Measurements from ENCODE around the gene CRACDL.

Gene CRACDL

GRCh38 chr2:98750593-98751282 is 185.3 kb downstream of the CRACDL start:
- no peak for DNase-seq (ENCODE audit: low read depth)

- DNase-seq (ENCODE audit: low read depth), result no peak
These were observed 187.0 kb downstream of the CRACDL start for GRCh38 chr2:98749066-98749450.

DNA sequence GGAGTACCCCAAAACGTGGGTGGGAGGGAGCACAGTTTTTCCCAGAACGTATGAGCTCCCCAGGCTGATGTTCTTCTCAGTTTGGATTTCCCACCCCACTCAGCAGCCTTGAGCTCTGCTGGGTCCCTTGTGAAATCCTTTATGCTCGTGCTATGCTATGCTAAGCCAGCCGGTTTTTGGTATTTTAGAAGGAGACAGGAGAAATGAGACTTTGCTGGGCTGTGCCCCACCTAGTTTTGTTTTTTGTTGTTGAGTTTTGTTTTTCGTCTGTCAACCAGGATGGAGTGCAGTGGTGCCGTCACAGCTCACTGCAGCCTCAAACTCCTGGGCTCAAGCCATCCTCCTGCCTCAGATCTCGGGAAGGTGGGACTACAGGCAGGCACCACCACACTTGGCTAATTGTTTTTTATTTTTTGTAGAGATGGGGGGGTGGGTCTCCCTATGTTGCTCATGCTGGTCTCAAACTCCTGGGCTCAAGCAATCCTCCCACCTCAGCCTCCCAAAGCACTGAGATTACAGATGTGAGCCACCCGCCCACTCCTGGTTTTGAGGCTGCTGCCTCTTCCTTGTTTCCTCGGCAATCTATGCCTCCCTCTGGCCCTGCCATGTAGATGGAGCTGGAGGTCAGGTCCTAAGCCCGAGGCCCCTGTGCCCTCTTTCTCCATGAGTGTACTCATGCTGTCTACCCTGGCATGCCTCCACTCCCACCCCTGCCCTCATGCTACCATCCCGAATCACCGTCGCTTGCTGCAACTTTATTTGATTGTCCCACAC is 187.5 kb downstream of the CRACDL start:
- DNase-seq (ENCODE audit: low read depth), result no peak

- DNase-seq (ENCODE audit: low read depth), result no peak
These were observed 188.1 kb downstream of the CRACDL start for GRCh38 chr2:98747888-98748287.

GRCh38 chr2:98746426-98746825 is 189.6 kb downstream of the CRACDL start:
- DNase-seq (ENCODE audit: low read depth), result no peak

DNA sequence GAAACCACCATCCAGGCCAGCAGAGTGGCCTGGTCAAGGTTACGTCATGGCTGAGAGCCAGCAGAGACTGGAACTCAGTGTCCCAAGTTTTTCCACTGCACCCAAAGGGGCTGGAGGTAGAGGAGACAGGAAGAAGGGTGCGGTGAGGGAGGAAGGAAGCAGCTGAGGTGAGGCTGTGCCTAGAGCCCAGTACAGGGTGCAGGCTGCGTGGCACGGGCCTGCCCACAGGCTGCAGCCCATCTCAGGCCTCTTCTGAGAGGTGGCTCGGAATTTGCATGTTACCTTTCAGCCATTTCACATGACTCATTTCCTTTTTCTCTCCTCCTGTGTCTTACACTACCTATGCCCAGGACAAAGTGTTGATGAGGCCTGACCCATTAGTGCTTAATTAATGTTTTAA is 191.4 kb downstream of the CRACDL start:
- no peak for DNase-seq (ENCODE audit: low read depth)

Data from HS-5 (cell line).